ENCODE results near the gene BAZ2B. TPM values are rescaled to one million over a fixed set of nuclear protein-coding genes. Genes with fewer than 3 reads are reported as not detected.

BAZ2B gene
- total RNA-seq, 1 donor from 2014 or later: 45.0 TPM

DNA sequence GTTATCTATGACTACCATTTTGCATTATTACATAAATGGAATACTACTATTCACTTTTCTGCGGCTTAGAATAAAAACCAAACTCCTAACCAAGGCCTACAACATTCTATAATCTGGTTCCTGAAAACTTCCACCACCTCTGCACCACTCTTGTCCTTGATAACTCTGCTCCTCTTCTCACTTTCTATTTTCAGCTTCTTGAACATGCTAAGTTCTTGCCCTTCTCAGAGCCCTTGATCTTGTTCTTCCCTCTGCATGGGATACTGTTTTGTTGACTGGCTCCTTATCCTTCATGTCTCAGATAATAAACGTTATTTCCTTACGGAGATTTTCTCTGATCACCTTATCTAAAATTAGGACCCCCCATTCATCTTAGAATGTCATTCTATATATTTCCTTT lies 264.4 kb downstream of the BAZ2B start:
- TF ChIP-seq, protein P1, sequence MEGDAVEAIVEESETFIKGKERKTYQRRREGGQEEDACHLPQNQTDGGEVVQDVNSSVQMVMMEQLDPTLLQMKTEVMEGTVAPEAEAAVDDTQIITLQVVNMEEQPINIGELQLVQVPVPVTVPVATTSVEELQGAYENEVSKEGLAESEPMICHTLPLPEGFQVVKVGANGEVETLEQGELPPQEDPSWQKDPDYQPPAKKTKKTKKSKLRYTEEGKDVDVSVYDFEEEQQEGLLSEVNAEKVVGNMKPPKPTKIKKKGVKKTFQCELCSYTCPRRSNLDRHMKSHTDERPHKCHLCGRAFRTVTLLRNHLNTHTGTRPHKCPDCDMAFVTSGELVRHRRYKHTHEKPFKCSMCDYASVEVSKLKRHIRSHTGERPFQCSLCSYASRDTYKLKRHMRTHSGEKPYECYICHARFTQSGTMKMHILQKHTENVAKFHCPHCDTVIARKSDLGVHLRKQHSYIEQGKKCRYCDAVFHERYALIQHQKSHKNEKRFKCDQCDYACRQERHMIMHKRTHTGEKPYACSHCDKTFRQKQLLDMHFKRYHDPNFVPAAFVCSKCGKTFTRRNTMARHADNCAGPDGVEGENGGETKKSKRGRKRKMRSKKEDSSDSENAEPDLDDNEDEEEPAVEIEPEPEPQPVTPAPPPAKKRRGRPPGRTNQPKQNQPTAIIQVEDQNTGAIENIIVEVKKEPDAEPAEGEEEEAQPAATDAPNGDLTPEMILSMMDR (IDR thresholded peaks at IDR 0.05; ENCODE audit: insufficient read depth, low read length, poor library complexity, severe bottlenecking): no peak
- Histone ChIP-seq H3K27me3 (ENCODE audit: control insufficient read depth, insufficient read depth, low read length) (no peaks in the 10 kb centered on the region), H3K4me3 (ENCODE audit: low read depth, low read length) (no peak overlapping the region), H3K36me3 (ENCODE audit: control insufficient read depth, insufficient read depth, low read length) (no peaks in the 10 kb centered on the region)
- no peak for DNase-seq (ENCODE audit: low read depth)

DNA sequence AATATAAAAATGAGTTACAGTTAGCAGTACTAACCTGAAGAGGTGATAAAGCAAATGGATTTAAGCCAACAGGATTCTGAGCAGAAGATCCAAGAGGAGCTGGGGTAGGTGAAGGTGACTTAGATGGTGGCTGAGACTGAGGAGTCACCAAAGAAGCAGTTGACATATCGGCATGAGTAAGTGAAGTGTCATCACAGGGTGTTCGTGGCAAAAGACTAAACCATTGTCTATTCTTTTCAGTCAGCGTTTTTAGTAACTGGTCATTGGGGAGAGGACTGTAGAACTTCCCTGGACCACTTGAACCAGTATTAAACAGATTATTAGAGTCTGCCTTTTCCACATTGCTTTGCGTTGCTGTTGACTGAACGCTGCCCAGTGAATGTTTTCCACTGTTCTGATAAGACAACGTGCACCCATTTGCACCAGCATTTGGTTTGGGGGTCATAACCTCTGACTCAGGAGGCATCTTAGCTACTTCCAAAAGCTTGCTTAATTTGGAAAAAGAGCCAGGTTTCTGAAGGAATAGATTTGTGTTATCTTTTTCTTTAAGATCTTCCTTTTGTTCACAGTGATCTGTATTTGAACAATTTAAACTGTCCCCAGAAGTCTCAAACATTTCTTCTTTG lies 266.6 kb downstream of the BAZ2B start:
- TF ChIP-seq, protein P1 (IDR thresholded peaks at IDR 0.05; ENCODE audit: insufficient read depth, low read length, poor library complexity, severe bottlenecking): no peak
- H3K36me3 ChIP-seq (ENCODE audit: control insufficient read depth, insufficient read depth, low read length): no peaks in the 10 kb centered on the region
- no peak for DNase-seq (ENCODE audit: low read depth)

DNA sequence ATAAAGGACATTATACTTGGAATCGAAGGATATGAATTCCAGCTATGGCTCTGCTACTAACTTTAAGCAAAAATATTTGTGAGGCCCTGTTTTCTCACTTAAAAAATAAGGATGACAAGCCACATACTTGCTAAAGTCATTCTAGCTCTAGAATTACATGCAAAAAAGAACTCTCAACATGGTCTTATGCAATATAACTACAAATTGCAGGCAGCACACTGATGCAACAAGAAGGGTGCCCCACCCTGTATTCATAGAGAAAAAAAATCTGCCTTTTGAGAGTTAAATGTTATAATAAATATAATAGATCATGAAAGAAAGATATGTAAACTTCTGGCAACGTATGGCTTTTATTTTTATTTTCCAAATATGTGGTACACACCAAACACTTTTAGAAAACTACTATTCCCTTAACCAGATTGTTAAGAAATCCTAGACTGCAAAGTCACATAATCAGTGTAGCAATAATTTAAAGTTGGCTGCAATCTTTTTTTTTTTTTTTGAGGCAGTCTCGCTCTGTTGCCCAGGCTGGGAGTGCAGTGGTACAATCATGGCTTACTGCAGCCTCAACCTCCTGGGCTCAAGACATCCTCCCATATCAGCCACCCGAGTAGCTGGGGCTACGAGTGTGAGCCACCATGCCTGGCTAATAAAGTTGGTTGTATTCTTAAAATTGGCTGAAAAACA lies 289.6 kb downstream of the BAZ2B start:
- DNase-seq (ENCODE audit: low read depth): no peak
- TF ChIP-seq, protein P1 (IDR thresholded peaks at IDR 0.05; ENCODE audit: insufficient read depth, low read length, poor library complexity, severe bottlenecking): no peak
- Histone ChIP-seq H3K4me3 (ENCODE audit: low read depth, low read length) (no peak overlapping the region), H3K27me3 (ENCODE audit: control insufficient read depth, insufficient read depth, low read length) (no peaks in the 10 kb centered on the region), H3K36me3 (ENCODE audit: control insufficient read depth, insufficient read depth, low read length) (no peaks in the 10 kb centered on the region)

More for the DNA sequence above, 266.6 kb downstream of the BAZ2B start:
- Histone ChIP-seq H3K27me3 (ENCODE audit: control insufficient read depth, insufficient read depth, low read length) (no peaks in the 10 kb centered on the region), H3K4me3 (ENCODE audit: low read depth, low read length) (no peak overlapping the region)

DNA sequence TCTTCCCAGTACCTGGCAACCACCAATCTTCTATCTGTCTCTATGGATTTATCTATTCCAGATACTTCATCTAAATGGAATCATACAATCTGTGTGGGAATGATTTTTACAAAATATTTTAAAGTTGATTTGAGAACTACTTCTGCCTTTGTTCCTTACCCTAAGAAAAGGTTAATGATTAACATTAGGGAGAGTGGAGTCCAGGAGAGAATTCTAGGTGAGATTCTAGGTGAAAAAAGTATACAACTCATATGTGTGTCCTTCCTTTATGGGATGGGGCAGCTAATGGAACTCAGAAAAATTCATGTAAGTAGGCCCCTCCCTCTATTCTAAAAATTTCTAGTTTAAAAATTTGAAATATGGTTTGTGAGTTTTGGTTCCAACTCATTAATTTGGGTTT lies 293.9 kb downstream of the BAZ2B start:
- TF ChIP-seq, protein P1 (IDR thresholded peaks at IDR 0.05; ENCODE audit: insufficient read depth, low read length, poor library complexity, severe bottlenecking): no peak
- H3K27me3 ChIP-seq (ENCODE audit: control insufficient read depth, insufficient read depth, low read length): no peaks in the 10 kb centered on the region
- no peaks in the 10 kb centered on the region for H3K36me3 ChIP-seq (ENCODE audit: control insufficient read depth, insufficient read depth, low read length)
- H3K4me3 ChIP-seq (ENCODE audit: low read depth, low read length): no peak overlapping the region
- DNase-seq (ENCODE audit: low read depth): no peak

DNA sequence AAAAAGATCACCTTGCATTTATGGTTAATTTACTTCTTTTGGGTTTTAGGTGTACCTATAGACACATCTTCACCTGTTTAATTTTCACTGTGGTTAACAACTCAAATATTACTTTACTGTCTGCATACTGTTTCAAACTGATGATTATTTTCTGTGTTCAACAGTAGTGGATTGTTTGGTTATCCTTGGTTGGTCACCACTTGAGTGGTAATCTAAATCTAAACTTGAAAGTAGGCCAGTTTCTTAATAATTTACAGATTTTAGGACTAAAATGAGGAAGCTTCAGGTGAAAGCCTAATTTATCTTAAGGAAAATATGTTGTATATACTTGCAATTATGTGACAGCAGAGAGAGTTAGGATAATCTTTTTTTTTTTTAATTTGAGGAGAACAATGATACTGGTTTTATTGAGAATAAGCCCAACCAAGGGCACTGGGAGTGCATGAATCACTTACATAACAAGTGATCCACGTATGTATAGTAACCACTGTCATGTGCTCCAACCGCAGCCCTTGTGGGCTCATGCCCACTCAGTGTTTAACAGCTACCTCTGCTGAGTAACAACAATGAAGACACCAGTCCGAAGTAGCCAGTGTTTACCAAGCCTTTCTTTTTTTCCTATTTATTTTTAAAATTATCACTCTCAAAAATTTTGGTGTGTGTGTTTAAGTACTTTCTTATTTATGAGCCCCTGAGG lies 298.8 kb downstream of the BAZ2B start:
- no peaks in the 10 kb centered on the region for H3K27me3 ChIP-seq (ENCODE audit: control insufficient read depth, insufficient read depth, low read length)
- DNase-seq (ENCODE audit: low read depth): no peak
- H3K36me3 ChIP-seq (ENCODE audit: control insufficient read depth, insufficient read depth, low read length): no peaks in the 10 kb centered on the region
- no peak overlapping the region for H3K4me3 ChIP-seq (ENCODE audit: low read depth, low read length)
- TF ChIP-seq, protein P1 (IDR thresholded peaks at IDR 0.05; ENCODE audit: insufficient read depth, low read length, poor library complexity, severe bottlenecking): no peak

Measured in kidney epithelial cell (primary cell).